Nephron progenitor cell (in vitro differentiated cells): ENCODE measurements around the gene PRLR.
"Not testable (repeated sequence)": the region's sequence is repeated elsewhere in the genome, so short reads cannot be mapped to it uniquely, and the experiment has no call there.

Experiments used
- DNase-seq: peaks from one replicate; pipeline ENCODE4 v3.0.0; 2021
- H3K27ac Mint-ChIP-seq: 2 replicates; pipeline ENCODE4 v1.8.0; 2021; ENCODE audit warnings: mild to moderate bottlenecking, moderate library complexity, mixed read lengths
- H3K27me3 Mint-ChIP-seq: 2 replicates; pipeline ENCODE4 v1.8.0; 2021; ENCODE audit warnings: mild to moderate bottlenecking, low read depth, mixed read lengths; ENCODE audit not compliant: poor library complexity
- H3K36me3 Mint-ChIP-seq: 2 replicates; pipeline ENCODE4 v1.8.0; 2021; ENCODE audit warnings: low read depth, mixed read lengths
- H3K4me1 Mint-ChIP-seq: 2 replicates; pipeline ENCODE4 v1.8.0; 2021; ENCODE audit warnings: mixed read lengths
- H3K4me3 Mint-ChIP-seq: 2 replicates; pipeline ENCODE4 v1.8.0; 2021; ENCODE audit warnings: mild to moderate bottlenecking, moderate library complexity, mixed read lengths
- H3K9me3 Mint-ChIP-seq: 2 replicates; pipeline ENCODE4 v1.8.0; 2021; ENCODE audit warnings: mild to moderate bottlenecking, moderate library complexity, mixed read lengths
- CTCF ChIP-seq: fragments of 200-600 bp; sonication (generic); IDR thresholded peaks from 2 replicates; pipeline ENCODE4 v1.5.0; 2021; ENCODE audit warnings: antibody characterized with exemption

PRLR gene

GRCh38 chr5:35192506-35192905 is 37.8 kb downstream of the PRLR start:
- peaks cover 13% of the 10 kb centered on the region for H3K36me3 Mint-ChIP-seq
- no peak overlapping the region for H3K4me3 Mint-ChIP-seq

DNA sequence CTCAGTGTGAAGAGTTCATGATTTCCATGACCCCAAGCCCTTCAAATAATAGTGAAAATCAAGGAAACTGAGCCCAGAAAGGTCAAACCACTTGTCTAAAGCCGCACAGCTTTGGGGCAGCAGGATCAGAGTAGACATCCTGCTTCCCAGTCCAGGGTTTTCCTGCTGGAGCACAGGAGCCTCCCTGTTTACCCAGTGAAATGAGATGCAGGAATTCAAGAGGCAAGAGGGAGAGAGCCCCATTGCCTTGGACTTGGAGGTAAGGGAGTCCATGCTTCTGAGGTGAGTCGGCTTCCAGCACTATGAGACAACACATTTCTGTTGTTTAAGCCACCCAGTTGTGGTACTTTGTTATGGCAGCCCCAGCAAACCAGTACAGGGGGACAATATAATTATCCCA is 40.5 kb downstream of the PRLR start:
- not testable (repeated sequence) for H3K36me3 Mint-ChIP-seq, DNase-seq, H3K27ac Mint-ChIP-seq, H3K4me3 Mint-ChIP-seq, H3K9me3 Mint-ChIP-seq, H3K27me3 Mint-ChIP-seq
- peaks cover 27% of the 10 kb centered on the region for H3K4me1 Mint-ChIP-seq

More at GRCh38 chr5:35192506-35192905, 37.8 kb downstream of the PRLR start:
- DNase-seq = no peak
- no peaks in the 10 kb centered on the region for H3K9me3 Mint-ChIP-seq
- TF ChIP-seq CTCF = no peak
- no peak overlapping the region for H3K27ac Mint-ChIP-seq
- peaks cover 10% of the 10 kb centered on the region for H3K27me3 Mint-ChIP-seq
- peaks cover 54% of the 10 kb centered on the region for H3K4me1 Mint-ChIP-seq

DNA sequence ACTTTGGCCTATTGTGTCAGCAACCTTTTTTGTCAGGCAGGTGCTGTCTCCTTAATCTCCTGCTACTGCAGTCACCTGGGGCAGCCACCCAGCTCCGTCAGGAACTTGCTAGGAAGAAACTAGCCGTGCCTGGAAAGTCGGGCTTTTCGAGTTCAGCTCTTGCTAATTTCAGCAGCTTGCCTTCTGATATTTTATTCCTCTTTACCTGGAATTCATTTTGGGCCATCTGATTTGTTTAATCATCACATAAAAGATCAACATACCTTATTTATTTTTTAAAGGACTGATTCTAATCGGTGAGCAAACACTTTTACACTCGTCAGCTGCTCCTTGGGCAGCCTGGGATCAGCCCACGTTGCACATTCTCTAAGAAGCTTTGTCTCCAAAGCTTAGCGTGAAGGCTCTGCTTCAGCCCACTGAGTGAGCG is 42.2 kb downstream of the PRLR start:
- TF ChIP-seq CTCF = no peak
- Mint-ChIP-seq H3K27me3 (peaks cover 3% of the 10 kb centered on the region), H3K4me3 (no peak overlapping the region), H3K27ac (no peak overlapping the region), H3K36me3 (peaks cover 8% of the 10 kb centered on the region), H3K4me1 (peaks cover 13% of the 10 kb centered on the region), H3K9me3 (no peaks in the 10 kb centered on the region)
- DNase-seq = no peak

GRCh38 chr5:35187621-35188020 is 42.7 kb downstream of the PRLR start:
- not testable (repeated sequence) for H3K4me3 Mint-ChIP-seq, H3K27me3 Mint-ChIP-seq, H3K36me3 Mint-ChIP-seq, DNase-seq, H3K9me3 Mint-ChIP-seq, H3K27ac Mint-ChIP-seq
- H3K4me1 Mint-ChIP-seq = peaks cover 15% of the 10 kb centered on the region

DNA sequence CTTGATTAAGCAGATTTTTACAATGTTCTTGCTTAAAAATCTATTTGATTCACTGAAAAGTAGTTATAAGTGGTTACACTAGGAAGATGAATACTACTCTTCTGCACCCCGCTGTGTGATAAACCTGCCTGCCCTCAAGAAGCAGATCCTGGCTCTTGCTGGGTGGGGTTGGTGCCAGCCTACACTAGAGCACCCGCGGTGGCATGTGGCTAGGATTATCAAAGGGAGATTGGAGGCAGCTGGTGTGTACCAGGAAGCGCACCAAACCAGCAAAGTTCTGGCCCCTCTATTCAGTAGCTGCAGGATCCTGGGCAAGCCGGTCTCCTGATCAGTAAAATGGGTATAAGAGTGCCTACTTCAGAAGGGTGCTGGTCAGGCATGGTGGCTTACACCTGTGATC is 43.5 kb downstream of the PRLR start:
- Mint-ChIP-seq H3K27ac (no peak overlapping the region), H3K4me1 (peaks cover 22% of the 10 kb centered on the region), H3K4me3 (no peak overlapping the region), H3K27me3 (peaks cover 3% of the 10 kb centered on the region), H3K36me3 (peaks cover 5% of the 10 kb centered on the region), H3K9me3 (no peaks in the 10 kb centered on the region)
- TF ChIP-seq CTCF = no peak
- DNase-seq = no peak

DNA sequence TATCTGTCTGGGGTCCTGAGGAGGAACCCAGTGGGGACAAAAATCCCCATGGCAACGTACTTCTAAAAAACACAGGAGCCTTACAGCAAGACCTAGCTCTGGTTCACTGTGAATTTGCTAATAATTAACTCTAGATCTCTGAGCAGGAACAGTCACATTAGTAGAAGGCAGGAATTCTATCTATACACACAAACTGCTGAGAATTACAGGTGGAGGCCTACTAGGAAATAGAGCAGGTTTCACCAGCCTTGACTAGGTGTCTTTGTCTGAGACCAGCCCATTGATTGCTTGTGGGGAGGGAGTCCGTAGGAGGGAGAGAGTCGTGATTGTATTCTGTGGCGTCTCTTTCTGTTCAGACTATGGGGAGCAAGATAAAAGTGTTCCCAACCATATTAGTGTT is 44.8 kb downstream of the PRLR start:
- Mint-ChIP-seq H3K27me3 (peaks cover 3% of the 10 kb centered on the region), H3K4me1 (peaks cover 22% of the 10 kb centered on the region), H3K9me3 (no peaks in the 10 kb centered on the region), H3K36me3 (no peaks in the 10 kb centered on the region), H3K27ac (no peak overlapping the region), H3K4me3 (no peak overlapping the region)
- no peak for DNase-seq
- TF ChIP-seq CTCF = no peak

GRCh38 chr5:35183556-35183955 is 46.7 kb downstream of the PRLR start:
- Mint-ChIP-seq H3K4me1 (peaks cover 22% of the 10 kb centered on the region), H3K9me3 (no peaks in the 10 kb centered on the region), H3K4me3 (no peak overlapping the region), H3K27me3 (no peaks in the 10 kb centered on the region), H3K27ac (no peak overlapping the region), H3K36me3 (no peaks in the 10 kb centered on the region)
- no peak for TF ChIP-seq CTCF
- no peak for DNase-seq
